ENCODE data around the gene ZBTB47.

The ZBTB47 gene

DNA sequence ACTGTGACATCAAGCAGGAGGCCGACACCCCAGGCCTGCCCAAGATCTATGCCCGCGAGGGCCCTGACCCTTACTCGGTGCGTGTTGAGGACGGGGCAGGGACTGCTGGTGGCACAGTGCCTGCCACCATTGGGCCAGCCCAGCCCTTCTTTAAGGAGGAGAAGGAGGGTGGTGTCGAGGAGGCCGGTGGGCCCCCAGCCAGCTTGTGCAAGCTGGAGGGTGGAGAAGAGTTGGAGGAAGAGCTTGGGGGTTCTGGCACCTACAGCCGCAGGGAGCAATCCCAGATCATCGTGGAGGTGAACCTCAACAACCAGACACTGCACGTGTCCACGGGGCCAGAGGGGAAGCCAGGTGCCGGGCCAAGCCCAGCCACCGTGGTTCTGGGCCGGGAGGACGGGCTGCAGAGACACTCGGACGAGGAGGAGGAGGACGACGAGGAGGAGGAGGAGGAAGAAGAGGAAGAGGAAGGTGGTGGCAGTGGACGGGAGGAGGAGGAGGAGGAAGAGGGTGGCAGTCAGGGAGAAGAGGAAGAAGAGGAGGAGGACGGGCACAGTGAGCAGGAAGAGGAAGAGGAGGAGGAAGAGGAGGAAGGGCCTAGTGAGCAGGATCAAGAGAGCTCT lies 5.4 kb downstream of the ZBTB47 start:
- Mint-ChIP-seq H3K4me3 (no peak overlapping the region), H3K4me1 (peaks cover 1% of the 10 kb centered on the region), H3K27me3 (peaks cover 2% of the 10 kb centered on the region), H3K27ac (no peak overlapping the region), H3K9me3 (no peaks in the 10 kb centered on the region)
- ATAC-seq (no peak), DNase-seq (no peak)

- H3K27me3 Mint-ChIP-seq, result no peaks in the 10 kb centered on the region
- no peaks in the 10 kb centered on the region for H3K9me3 Mint-ChIP-seq
- no peak overlapping the region for H3K4me3 Mint-ChIP-seq
- no peak for ATAC-seq
- DNase-seq, result no peak
- H3K4me1 Mint-ChIP-seq, result no peaks in the 10 kb centered on the region
- H3K27ac Mint-ChIP-seq, result no peak overlapping the region
Measured at GRCh38 chr3:42659451-42660130, 6.1 kb downstream of the ZBTB47 start.

GRCh38 chr3:42660131-42660715 lies 6.7 kb downstream of the ZBTB47 start:
- H3K27me3 Mint-ChIP-seq, result no peaks in the 10 kb centered on the region
- DNase-seq (no peak), ATAC-seq (no peak)
- H3K27ac Mint-ChIP-seq, result no peak overlapping the region
- no peaks in the 10 kb centered on the region for H3K4me1 Mint-ChIP-seq
- H3K9me3 Mint-ChIP-seq, result no peaks in the 10 kb centered on the region
- H3K4me3 Mint-ChIP-seq, result no peak overlapping the region

- no peak overlapping the region for H3K4me3 Mint-ChIP-seq
- no peaks in the 10 kb centered on the region for H3K27me3 Mint-ChIP-seq
- DNase-seq (no peak), ATAC-seq (no peak)
- H3K9me3 Mint-ChIP-seq, result no peaks in the 10 kb centered on the region
- H3K27ac Mint-ChIP-seq, result no peak overlapping the region
- H3K4me1 Mint-ChIP-seq, result no peaks in the 10 kb centered on the region
Measured at GRCh38 chr3:42660898-42661297, 7.4 kb downstream of the ZBTB47 start.

- Mint-ChIP-seq H3K4me1 (no peaks in the 10 kb centered on the region), H3K27me3 (no peaks in the 10 kb centered on the region), H3K27ac (no peak overlapping the region), H3K4me3 (no peak overlapping the region), H3K9me3 (no peaks in the 10 kb centered on the region)
- no peak for DNase-seq
- ATAC-seq, result no peak
Measured at GRCh38 chr3:42661593-42662022, 8.1 kb downstream of the ZBTB47 start.

GRCh38 chr3:42662037-42662812 lies 8.7 kb downstream of the ZBTB47 start:
- no peaks in the 10 kb centered on the region for H3K9me3 Mint-ChIP-seq
- DNase-seq (no peak), ATAC-seq (no peak)
- H3K4me1 Mint-ChIP-seq, result no peaks in the 10 kb centered on the region
- H3K27ac Mint-ChIP-seq, result no peak overlapping the region
- no peak overlapping the region for H3K4me3 Mint-ChIP-seq
- H3K27me3 Mint-ChIP-seq, result no peaks in the 10 kb centered on the region

GRCh38 chr3:42662813-42663535 lies 9.5 kb downstream of the ZBTB47 start:
- H3K4me1 Mint-ChIP-seq, result no peaks in the 10 kb centered on the region
- H3K9me3 Mint-ChIP-seq, result peaks cover 0 to 6% of the 10 kb centered on the region in 2 donors
- DNase-seq (no peak), ATAC-seq (no peak)
- no peak overlapping the region for H3K4me3 Mint-ChIP-seq
- H3K27ac Mint-ChIP-seq, result no peak overlapping the region
- no peaks in the 10 kb centered on the region for H3K27me3 Mint-ChIP-seq

DNA sequence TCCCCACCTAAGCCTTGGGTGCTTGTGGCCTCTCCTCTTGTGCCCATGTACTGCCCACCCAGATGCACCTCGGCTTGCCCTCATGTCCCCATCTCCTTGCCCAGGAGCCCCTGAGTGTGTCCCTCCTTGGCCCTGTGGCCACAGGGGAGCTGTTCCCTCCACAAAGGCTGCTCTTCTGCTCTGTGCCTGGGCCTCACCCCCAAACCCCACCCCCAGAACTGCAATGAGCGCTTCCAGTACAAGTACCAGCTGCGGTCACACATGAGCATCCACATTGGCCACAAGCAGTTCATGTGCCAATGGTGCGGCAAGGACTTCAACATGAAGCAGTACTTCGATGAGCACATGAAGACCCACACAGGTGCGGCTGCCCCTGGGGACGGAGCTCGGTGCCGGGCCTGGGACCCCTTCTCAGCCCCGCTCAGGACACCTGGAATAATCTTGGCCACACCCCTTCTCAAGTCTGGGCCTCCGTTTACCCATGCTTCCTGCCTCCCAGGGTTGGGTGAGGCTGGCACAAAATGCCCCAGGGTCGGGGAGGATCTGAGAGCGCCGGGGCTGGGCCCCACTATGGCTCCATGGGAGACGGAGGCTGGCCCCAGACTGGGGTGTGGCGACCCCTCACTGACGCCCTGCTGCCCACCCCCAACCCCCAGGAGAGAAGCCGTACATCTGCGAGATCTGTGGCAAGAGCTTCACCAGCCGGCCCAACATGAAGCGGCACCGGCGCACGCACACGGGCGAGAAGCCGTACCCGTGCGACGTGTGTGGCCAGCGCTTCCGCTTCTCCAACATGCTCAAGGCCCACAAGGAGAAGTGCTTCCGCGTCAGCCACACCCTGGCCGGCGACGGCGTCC lies 10.3 kb downstream of the ZBTB47 start:
- no peak for ATAC-seq
- Mint-ChIP-seq H3K4me1 (no peaks in the 10 kb centered on the region), H3K27ac (peak overlapping the region in 1 of 2 donors; percentile 6), H3K9me3 (peaks cover 0 to 11% of the 10 kb centered on the region in 2 donors), H3K27me3 (no peaks in the 10 kb centered on the region), H3K4me3 (no peak overlapping the region)
- no peak for DNase-seq

GRCh38 chr3:42664438-42664803 lies 10.9 kb downstream of the ZBTB47 start:
- Mint-ChIP-seq H3K4me1 (no peaks in the 10 kb centered on the region), H3K27me3 (no peaks in the 10 kb centered on the region), H3K4me3 (no peak overlapping the region), H3K9me3 (peaks cover 0 to 15% of the 10 kb centered on the region in 2 donors), H3K27ac (no peak overlapping the region)
- ATAC-seq (peak; percentile 34), DNase-seq (no peak)

GRCh38 chr3:42665050-42665878 lies 11.8 kb downstream of the ZBTB47 start:
- DNase-seq, result peak in 1 of 2 donors; percentile 7

GRCh38 chr3:42666022-42666421 lies 12.5 kb downstream of the ZBTB47 start:
- ATAC-seq (no peak), DNase-seq (peak in 1 of 2 donors; percentile 4)
- Mint-ChIP-seq H3K27me3 (no peaks in the 10 kb centered on the region), H3K27ac (peak overlapping the region in 1 of 2 donors; percentile 75), H3K4me3 (no peak overlapping the region), H3K4me1 (no peaks in the 10 kb centered on the region), H3K9me3 (peaks cover 0 to 15% of the 10 kb centered on the region in 2 donors)

More at GRCh38 chr3:42665050-42665878, 11.8 kb downstream of the ZBTB47 start:
- ATAC-seq, result peak; percentile 19
- Mint-ChIP-seq H3K27ac (peak overlapping the region in 1 of 2 donors; percentile 92), H3K4me3 (no peak overlapping the region), H3K27me3 (no peaks in the 10 kb centered on the region), H3K4me1 (no peaks in the 10 kb centered on the region), H3K9me3 (peaks cover 0 to 15% of the 10 kb centered on the region in 2 donors)

GRCh38 chr3:42666577-42666998 lies 13.1 kb downstream of the ZBTB47 start:
- no peak overlapping the region for H3K27ac Mint-ChIP-seq
- DNase-seq, result peak in 1 of 2 donors; percentile 6
- no peaks in the 10 kb centered on the region for H3K27me3 Mint-ChIP-seq

DNA sequence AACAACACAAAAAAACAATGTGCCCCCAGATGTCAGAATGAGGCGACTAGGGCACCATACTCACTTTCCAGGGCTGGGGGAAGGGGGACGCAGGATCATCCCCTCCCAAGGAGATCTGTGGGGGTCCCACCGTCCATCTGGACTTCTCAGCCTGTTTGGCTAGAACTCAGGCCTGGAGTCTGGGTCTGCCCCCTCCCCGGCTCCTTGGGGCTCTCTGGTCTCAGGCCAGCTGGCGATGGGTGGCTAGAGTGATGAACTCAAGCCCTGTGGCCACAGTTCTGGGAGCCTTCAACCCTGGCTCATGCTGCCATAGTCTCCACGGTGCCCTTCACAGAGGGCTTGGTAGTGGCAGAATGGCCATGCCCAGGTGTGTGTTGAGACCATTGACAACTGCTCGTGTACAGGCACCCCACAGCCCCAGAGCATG lies 13.6 kb downstream of the ZBTB47 start:
- DNase-seq, result peak in 1 of 2 donors; percentile 7
- no peaks in the 10 kb centered on the region for H3K27me3 Mint-ChIP-seq
- peaks cover 0 to 15% of the 10 kb centered on the region in 2 donors for H3K9me3 Mint-ChIP-seq
- H3K4me1 Mint-ChIP-seq, result no peaks in the 10 kb centered on the region
- no peak overlapping the region for H3K4me3 Mint-ChIP-seq
- ATAC-seq, result no peak
- no peak overlapping the region for H3K27ac Mint-ChIP-seq

More at GRCh38 chr3:42666577-42666998, 13.1 kb downstream of the ZBTB47 start:
- ATAC-seq, result no peak
- Mint-ChIP-seq H3K9me3 (peaks cover 0 to 15% of the 10 kb centered on the region in 2 donors), H3K4me3 (no peak overlapping the region), H3K4me1 (no peaks in the 10 kb centered on the region)
